ENCODE data around the gene BABAM2.
"Not testable (repeated sequence)": the region's sequence is repeated elsewhere in the genome, so short reads cannot be mapped to it uniquely, and the experiment has no call there.

The BABAM2 gene

DNA sequence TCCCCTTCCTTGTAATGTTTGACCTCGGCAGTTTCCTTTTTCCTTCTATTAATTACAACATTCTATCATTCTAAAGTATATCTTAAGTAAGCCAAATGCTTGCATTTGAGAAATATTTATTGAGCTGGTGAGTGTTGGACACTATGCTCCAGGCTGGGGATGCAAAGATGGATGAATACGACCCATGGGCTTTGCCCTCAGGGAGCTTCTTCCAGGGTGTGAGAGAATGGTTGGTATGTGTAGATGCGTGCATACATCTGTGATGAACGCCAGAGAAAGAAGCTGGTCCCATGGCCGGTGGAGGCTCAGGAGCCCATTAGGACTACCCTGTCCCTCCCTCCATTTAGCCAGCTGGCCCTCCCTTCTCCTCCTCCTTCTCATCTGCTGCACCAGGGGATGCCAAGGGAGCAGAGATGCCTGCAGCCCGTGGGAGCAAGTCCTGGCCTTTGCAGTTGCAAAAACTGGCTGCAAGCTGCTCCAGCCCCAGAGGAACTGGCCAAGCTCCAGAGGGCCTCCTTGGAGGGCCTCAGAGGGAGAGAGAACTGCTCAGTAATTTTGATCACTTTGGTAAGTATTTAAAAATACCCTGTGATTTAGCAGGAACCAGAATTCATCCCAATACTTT, 436.5 kb downstream of the BABAM2 start:
- H3K4me3 ChIP-seq (ENCODE audit: low read depth, low read length): no peak overlapping the region
- DNase-seq (ENCODE audit: low read depth): no peak
- TF ChIP-seq, protein P1, sequence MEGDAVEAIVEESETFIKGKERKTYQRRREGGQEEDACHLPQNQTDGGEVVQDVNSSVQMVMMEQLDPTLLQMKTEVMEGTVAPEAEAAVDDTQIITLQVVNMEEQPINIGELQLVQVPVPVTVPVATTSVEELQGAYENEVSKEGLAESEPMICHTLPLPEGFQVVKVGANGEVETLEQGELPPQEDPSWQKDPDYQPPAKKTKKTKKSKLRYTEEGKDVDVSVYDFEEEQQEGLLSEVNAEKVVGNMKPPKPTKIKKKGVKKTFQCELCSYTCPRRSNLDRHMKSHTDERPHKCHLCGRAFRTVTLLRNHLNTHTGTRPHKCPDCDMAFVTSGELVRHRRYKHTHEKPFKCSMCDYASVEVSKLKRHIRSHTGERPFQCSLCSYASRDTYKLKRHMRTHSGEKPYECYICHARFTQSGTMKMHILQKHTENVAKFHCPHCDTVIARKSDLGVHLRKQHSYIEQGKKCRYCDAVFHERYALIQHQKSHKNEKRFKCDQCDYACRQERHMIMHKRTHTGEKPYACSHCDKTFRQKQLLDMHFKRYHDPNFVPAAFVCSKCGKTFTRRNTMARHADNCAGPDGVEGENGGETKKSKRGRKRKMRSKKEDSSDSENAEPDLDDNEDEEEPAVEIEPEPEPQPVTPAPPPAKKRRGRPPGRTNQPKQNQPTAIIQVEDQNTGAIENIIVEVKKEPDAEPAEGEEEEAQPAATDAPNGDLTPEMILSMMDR (IDR thresholded peaks at IDR 0.05; ENCODE audit: low read depth, low read length, missing control alignments): no peak

DNA sequence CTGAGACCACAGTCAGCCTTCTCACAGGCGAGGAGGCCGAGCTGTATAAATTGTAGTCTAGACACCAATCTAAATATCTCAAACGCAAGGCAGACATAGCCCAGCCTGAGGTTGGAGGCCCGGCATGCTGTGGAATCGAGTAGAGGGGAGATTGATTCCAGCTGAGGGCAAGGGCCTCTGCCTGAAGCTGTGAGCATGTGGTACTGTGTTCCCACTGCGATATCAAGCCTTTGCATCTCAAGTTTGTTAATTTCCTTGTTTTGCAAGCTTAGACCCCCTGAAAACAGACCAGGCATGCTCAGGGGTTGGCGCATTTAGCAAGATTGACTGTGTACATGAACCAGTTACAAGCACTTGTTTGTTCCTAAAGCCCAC, 437.0 kb downstream of the BABAM2 start:
- TF ChIP-seq, protein P1 (IDR thresholded peaks at IDR 0.05; ENCODE audit: low read depth, low read length, missing control alignments): no peak
- no peak for DNase-seq (ENCODE audit: low read depth)
- H3K4me3 ChIP-seq (ENCODE audit: low read depth, low read length): no peak overlapping the region

DNA sequence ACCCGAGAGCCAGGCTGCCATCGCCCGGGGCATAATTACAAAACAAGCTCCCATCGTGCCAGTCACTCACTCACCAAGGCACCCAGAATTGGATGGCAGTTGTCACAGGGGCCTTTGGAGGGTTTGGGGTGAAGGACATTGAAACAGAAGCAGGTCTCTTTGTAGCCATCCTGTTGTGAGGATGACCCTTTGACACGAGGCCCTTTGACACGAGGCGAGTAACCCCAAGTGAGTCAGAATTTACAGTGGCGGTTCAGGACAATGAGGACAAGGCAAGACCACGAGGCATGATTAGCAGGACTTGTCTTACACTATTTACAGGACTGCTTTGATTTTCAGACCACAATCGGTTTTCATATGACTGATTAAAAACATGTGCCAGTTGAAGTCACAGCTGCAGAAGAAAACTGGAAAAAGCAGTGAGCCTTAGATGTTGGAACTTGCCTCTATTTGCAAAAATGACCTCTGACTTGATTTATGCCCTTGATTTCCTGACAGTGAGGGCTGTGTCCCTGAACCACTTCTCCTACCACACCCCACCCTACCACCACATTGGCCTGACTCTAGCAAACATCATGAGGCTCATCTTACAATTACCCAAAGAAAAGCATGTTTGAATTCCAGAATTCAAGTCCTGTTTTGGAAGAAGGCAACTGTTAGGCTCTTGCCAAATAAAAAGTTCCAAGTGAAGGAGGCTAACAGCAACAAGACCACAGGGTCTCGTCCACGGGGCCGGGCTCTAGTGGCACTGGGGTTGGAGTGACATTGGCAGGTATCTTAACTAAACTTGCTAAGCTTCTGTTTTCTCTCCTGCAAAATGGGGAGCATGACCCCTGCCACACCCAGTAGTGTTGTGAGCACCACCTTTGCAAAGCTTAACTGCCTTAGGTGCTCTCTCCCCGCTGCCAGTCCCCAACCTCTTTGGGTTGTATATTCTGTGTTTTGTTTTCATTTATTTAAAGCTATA, 437.7 kb downstream of the BABAM2 start:
- no peak for DNase-seq (ENCODE audit: low read depth)
- no peak overlapping the region for H3K4me3 ChIP-seq (ENCODE audit: low read depth, low read length)
- TF ChIP-seq, protein P1 (IDR thresholded peaks at IDR 0.05; ENCODE audit: low read depth, low read length, missing control alignments): no peak

DNA sequence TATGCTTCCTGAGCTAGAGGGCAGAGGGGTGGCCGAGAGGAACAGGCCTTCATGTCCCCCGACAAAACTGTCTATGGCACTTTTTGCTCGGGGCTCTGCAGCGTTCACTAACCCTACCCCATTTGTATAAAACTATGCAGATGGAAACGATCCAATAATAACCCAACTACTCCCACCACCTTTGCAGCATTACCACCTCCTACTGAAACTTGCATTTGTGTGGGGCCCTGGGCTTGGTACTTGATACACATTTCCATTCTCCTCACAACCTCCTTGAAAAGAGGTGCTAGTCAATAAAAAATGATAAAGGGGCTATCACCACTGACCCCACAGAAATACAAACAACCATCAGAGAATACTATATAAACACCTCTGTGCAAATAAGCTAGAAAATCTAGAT, 438.7 kb downstream of the BABAM2 start:
- DNase-seq (ENCODE audit: low read depth): no peak
- no peak overlapping the region for H3K4me3 ChIP-seq (ENCODE audit: low read depth, low read length)
- TF ChIP-seq, protein P1 (IDR thresholded peaks at IDR 0.05; ENCODE audit: low read depth, low read length, missing control alignments): no peak

DNA sequence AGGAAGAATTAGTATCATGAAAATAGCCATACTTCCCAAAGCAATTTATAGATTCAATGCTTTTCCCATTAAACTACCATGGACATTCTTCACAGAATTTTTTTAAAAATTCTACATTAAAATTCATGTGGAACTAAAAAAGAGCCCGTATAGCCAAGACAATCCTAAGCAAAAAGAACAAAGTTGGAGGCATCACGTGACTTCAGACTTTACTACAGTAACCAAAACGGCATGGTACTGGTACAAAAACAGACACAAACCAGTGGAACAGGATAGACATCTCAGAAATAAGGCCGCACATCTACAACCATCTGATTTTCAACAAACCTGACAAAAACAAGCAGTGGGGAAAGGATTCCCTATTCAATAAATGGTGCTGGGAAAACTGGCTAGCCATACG, 440.2 kb downstream of the BABAM2 start:
- DNase-seq (ENCODE audit: low read depth); H3K4me3 ChIP-seq (ENCODE audit: low read depth, low read length): not testable (repeated sequence)

DNA sequence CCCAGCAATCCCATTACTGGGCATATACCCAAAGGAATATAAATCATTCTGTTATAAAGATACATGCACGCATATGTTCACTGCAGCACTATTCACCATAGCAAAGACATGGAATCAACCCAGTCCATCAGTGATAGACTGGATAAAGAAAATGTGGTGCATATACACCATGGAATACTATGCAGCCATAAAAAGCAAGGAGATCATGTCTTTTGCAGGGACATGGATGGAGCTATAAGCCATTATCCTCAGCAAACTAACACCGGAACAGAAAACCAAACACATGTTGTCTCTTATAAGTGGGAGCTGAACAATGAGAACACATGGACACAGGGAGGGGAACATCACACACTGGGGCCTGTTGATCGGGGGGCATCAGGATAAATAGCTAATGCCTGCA, 441.3 kb downstream of the BABAM2 start:
- DNase-seq (ENCODE audit: low read depth); H3K4me3 ChIP-seq (ENCODE audit: low read depth, low read length): not testable (repeated sequence)

DNA sequence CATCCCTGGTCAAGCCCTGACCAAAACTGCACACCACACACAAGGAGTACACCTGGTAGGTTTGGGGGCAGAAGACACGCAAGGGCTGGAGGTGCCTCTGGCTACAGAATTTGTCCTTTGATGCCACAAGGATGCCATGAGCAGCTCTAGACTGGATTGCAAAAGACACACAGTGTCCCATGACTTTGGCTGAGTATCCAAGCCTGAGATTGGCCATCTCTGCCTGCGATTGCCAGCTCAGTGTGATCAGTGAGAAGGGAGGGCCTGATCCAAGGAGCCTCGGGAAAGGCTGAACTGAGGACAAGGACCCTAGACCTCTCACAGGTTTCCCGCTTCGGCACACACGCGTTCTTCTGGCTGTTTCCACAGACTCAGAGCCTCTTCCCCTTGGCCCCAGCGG, 442.2 kb downstream of the BABAM2 start:
- TF ChIP-seq, protein P1 (IDR thresholded peaks at IDR 0.05; ENCODE audit: low read depth, low read length, missing control alignments): no peak
- no peak for DNase-seq (ENCODE audit: low read depth)
- H3K4me3 ChIP-seq (ENCODE audit: low read depth, low read length): no peak overlapping the region
